ENCODE measurements around the gene PSIP1. TPM values are rescaled to one million over a fixed set of nuclear protein-coding genes. Genes with fewer than 3 reads are reported as not detected.

PSIP1 gene
- total RNA-seq, 4 donors from 2014 or later: 11.7 to 21.3 (median 12.5) TPM

DNA sequence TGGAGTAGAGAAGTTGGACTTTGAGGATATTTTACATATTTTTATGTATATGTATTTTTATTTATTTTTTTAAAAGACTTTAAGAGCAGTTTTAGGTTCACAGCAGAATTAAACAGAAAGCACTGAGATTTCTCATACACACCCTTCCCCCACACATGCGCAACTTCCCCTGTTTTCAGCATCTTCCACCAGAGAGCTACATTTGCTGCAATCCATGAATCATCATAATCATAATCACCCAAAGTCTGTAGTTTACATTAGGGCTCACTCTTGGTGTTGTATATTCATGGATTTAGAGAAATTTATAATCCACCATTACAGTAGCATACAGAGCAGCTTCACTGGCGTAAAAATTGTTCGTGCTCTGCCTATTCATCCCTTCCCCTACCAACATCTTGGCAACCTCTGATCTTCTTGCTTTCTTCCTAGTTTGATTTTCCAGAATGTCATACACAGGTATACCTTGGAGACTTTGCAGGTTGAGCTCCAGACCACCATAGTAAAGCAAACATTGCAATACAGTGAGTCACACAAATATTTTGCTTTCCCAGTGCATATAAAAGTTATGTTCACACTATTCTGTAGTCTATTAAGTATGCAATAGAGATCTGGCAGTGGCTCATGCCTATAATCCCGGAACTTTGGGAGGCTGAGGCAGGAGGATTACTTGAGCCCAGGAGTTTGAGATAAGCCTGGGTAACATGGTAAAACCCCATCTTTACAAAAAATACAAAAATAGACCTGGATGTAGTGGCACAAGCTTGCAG lies 32.5 kb upstream of the PSIP1 start:
- no peak overlapping the region for H3K27ac ChIP-seq
- TF ChIP-seq, protein P1, sequence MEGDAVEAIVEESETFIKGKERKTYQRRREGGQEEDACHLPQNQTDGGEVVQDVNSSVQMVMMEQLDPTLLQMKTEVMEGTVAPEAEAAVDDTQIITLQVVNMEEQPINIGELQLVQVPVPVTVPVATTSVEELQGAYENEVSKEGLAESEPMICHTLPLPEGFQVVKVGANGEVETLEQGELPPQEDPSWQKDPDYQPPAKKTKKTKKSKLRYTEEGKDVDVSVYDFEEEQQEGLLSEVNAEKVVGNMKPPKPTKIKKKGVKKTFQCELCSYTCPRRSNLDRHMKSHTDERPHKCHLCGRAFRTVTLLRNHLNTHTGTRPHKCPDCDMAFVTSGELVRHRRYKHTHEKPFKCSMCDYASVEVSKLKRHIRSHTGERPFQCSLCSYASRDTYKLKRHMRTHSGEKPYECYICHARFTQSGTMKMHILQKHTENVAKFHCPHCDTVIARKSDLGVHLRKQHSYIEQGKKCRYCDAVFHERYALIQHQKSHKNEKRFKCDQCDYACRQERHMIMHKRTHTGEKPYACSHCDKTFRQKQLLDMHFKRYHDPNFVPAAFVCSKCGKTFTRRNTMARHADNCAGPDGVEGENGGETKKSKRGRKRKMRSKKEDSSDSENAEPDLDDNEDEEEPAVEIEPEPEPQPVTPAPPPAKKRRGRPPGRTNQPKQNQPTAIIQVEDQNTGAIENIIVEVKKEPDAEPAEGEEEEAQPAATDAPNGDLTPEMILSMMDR (IDR thresholded peaks at IDR 0.05 in 4 of 5, conservative IDR thresholded peaks at IDR 0.05 in 1 of 5): no peak
- no peak for TF ChIP-seq POLR2A (IDR thresholded peaks at IDR 0.05)
- no peaks in the 10 kb centered on the region for H3K36me3 ChIP-seq
- no peak for DNase-seq
- H3K4me1 ChIP-seq: no peaks in the 10 kb centered on the region
- no peak for ATAC-seq
- no peaks in the 10 kb centered on the region for H3K9me3 ChIP-seq
- in situ Hi-C loops (cut with MboI; ENCODE audit: low sequenced_read_pairs in 4 of 4): no loop called here
- intact Hi-C loops (cut with DNase I; ENCODE audit: low total_unique reads): no loop called here
- H3K4me3 ChIP-seq: no peak overlapping the region
- no peaks in the 10 kb centered on the region for H3K27me3 ChIP-seq

GRCh38 chr9:15542624-15543023 lies 31.9 kb upstream of the PSIP1 start:
- no peak for ATAC-seq
- H3K27me3 ChIP-seq: no peaks in the 10 kb centered on the region
- no peak overlapping the region for H3K27ac ChIP-seq
- H3K36me3 ChIP-seq: no peaks in the 10 kb centered on the region
- H3K4me1 ChIP-seq: no peaks in the 10 kb centered on the region
- DNase-seq: no peak
- TF ChIP-seq, protein P1 (IDR thresholded peaks at IDR 0.05 in 4 of 5, conservative IDR thresholded peaks at IDR 0.05 in 1 of 5): no peak
- no peak for TF ChIP-seq POLR2A (IDR thresholded peaks at IDR 0.05)
- no peak overlapping the region for H3K4me3 ChIP-seq
- intact Hi-C loops (cut with DNase I; ENCODE audit: low total_unique reads): no loop called here
- H3K9me3 ChIP-seq: no peaks in the 10 kb centered on the region
- in situ Hi-C loops (cut with MboI; ENCODE audit: low sequenced_read_pairs in 4 of 4): no loop called here

DNA sequence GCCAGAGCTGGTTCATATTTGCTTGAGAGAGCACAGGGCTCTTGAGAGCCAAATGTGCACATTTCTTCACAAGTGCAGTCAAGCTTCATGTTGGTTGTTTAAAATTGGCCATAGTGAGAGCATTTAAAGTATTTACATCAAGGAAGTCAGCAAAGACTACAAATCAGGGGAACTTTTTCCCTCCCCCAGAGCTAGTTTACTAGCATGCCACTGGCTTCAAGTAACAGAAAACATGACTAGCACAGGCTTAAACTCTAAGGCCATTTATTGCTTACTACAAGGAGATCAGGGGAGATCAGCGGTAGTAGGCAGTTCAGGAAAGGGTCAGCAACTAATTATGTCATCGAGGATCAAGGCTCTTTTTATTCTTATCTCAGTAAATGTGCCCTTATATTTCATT lies 31.1 kb upstream of the PSIP1 start:
- no peak for DNase-seq
- no peaks in the 10 kb centered on the region for H3K27me3 ChIP-seq
- H3K4me3 ChIP-seq: no peak overlapping the region
- TF ChIP-seq, protein P1 (IDR thresholded peaks at IDR 0.05 in 4 of 5, conservative IDR thresholded peaks at IDR 0.05 in 1 of 5): no peak
- no peak for TF ChIP-seq POLR2A (IDR thresholded peaks at IDR 0.05)
- H3K36me3 ChIP-seq: no peaks in the 10 kb centered on the region
- no peak for ATAC-seq
- no peak overlapping the region for H3K27ac ChIP-seq
- intact Hi-C loops (cut with DNase I; ENCODE audit: low total_unique reads): no loop called here
- in situ Hi-C loops (cut with MboI; ENCODE audit: low sequenced_read_pairs in 4 of 4): no loop called here
- H3K4me1 ChIP-seq: no peaks in the 10 kb centered on the region
- no peaks in the 10 kb centered on the region for H3K9me3 ChIP-seq

- DNase-seq: no peak
- no peaks in the 10 kb centered on the region for H3K4me1 ChIP-seq
- no peak overlapping the region for H3K4me3 ChIP-seq
- no peak overlapping the region for H3K27ac ChIP-seq
- ATAC-seq: no peak
- in situ Hi-C loops (cut with MboI; ENCODE audit: low sequenced_read_pairs in 4 of 4): no loop called here
- H3K36me3 ChIP-seq: no peaks in the 10 kb centered on the region
- H3K9me3 ChIP-seq: no peaks in the 10 kb centered on the region
- no peak for TF ChIP-seq POLR2A (IDR thresholded peaks at IDR 0.05)
- TF ChIP-seq, protein P1 (IDR thresholded peaks at IDR 0.05 in 4 of 5, conservative IDR thresholded peaks at IDR 0.05 in 1 of 5): no peak
- intact Hi-C loops (cut with DNase I; ENCODE audit: low total_unique reads): no loop called here
- no peaks in the 10 kb centered on the region for H3K27me3 ChIP-seq
Observed at GRCh38 chr9:15531380-15531779, 20.6 kb upstream of the PSIP1 start.

All from gastrocnemius medialis (tissue), 4 donors.